HUES64 (cell line): ENCODE results near the gene WASL. TPM values are rescaled to one million over a fixed set of nuclear protein-coding genes. Genes with fewer than 3 reads are reported as not detected.
"Not testable (repeated sequence)": the region's sequence is repeated elsewhere in the genome, so short reads cannot be mapped to it uniquely, and the experiment has no call there.

Experiments used
- H3K27ac ChIP-seq: 2 replicates; pipeline ENCODE4 v1.7.0; 2013; ENCODE audit warnings: low read depth, low read length, inconsistent platforms
- H3K27me3 ChIP-seq: 2 replicates; pipeline ENCODE4 v1.6.1; 2013; ENCODE audit warnings: mild to moderate bottlenecking, low read length; ENCODE audit not compliant: insufficient read depth
- H3K36me3 ChIP-seq: 2 replicates; pipeline ENCODE4 v1.6.1; 2013; ENCODE audit warnings: mild to moderate bottlenecking, low read length; ENCODE audit not compliant: insufficient read depth
- H3K4me1 ChIP-seq: 2 replicates; pipeline ENCODE4 v1.6.1; 2013; ENCODE audit warnings: mild to moderate bottlenecking, low read length, moderate library complexity; ENCODE audit not compliant: insufficient read depth
- H3K4me3 ChIP-seq: 2 replicates; pipeline ENCODE4 v1.5.1; 2013; ENCODE audit warnings: mild to moderate bottlenecking, low read length, moderate library complexity
- H3K9ac ChIP-seq: 2 replicates; pipeline ENCODE4 v1.6.1; 2013; ENCODE audit warnings: mild to moderate bottlenecking, low read depth, low read length
- H3K9me3 ChIP-seq: 2 replicates; pipeline ENCODE4 v1.6.1; 2013; ENCODE audit warnings: low read depth, low read length; ENCODE audit not compliant: insufficient read depth
- WGBS: fragments of 150-250, 120-280 bp; methylation state at CpG from one replicate; pipeline ENCODE4 v1.1.7; 2013; ENCODE audit warnings: missing lambda C conversion rate; 5-methylcytosine and 5-hydroxymethylcytosine counted together
- polyA plus RNA-seq, 2 experiments: library from polyadenylated mRNA; stranded (reverse); fragments of 50-300 nt; gene quantifications; one replicate each; pipeline ENCODE4 v1.2.3, GENCODE V29; 2013

The WASL gene
- polyA plus RNA-seq (2013, experiment 1 of 2): 27.2 TPM
- polyA plus RNA-seq (2013, experiment 2 of 2): 27.8 TPM

- Histone ChIP-seq H3K9me3 (no peaks in the 10 kb centered on the region), H3K4me3 (peak within 1 kb of the TSS; percentile 91), H3K27me3 (no peaks in the 10 kb centered on the region), H3K4me1 (peaks cover 64% of the 10 kb centered on the region), H3K27ac (peak within 1 kb of the TSS; percentile 98), H3K9ac (peak within 1 kb of the TSS; percentile 94), H3K36me3 (no peaks in the 10 kb centered on the region)
- WGBS: under 1% methylated on average over 93 of the region's 93 CpGs
Observed at GRCh38 chr7:123748734-123749536, at the start of gene WASL. Gene WASL (minus strand): TSS chr7:123749003. CDS start chr7:123748734, 269 bp downstream.

GRCh38 chr7:123797673-123798531 lies 49.1 kb upstream of the WASL start:
- Histone ChIP-seq H3K4me1 (peaks cover 13% of the 10 kb centered on the region), H3K27me3 (no peaks in the 10 kb centered on the region), H3K4me3 (no peak overlapping the region; the same call in 1 of the 2 replicates), H3K36me3 (no peaks in the 10 kb centered on the region), H3K9me3 (peaks cover 3% of the 10 kb centered on the region; the same call in 1 of the 2 replicates), H3K27ac (no peak overlapping the region), H3K9ac (no peak overlapping the region; the same call in 1 of the 2 replicates)
- 48% methylated on average over 2 of the region's 2 CpGs for WGBS

- Histone ChIP-seq H3K9me3 (peaks cover 3% of the 10 kb centered on the region; the same call in 1 of the 2 replicates), H3K27me3 (no peaks in the 10 kb centered on the region), H3K9ac (no peak overlapping the region), H3K36me3 (no peaks in the 10 kb centered on the region), H3K4me3 (no peak overlapping the region), H3K27ac (no peak overlapping the region), H3K4me1 (peaks cover 13% of the 10 kb centered on the region)
- 100% methylated on average over 1 of the region's 1 CpG for WGBS
Observed at GRCh38 chr7:123796568-123796967, 47.8 kb upstream of the WASL start.

GRCh38 chr7:123795917-123796316 lies 47.1 kb upstream of the WASL start:
- Histone ChIP-seq H3K4me3 (no peak overlapping the region), H3K4me1 (peaks cover 13% of the 10 kb centered on the region), H3K9ac (no peak overlapping the region), H3K36me3 (no peaks in the 10 kb centered on the region), H3K27me3 (no peaks in the 10 kb centered on the region), H3K27ac (no peak overlapping the region), H3K9me3 (peaks cover 3% of the 10 kb centered on the region; the same call in 1 of the 2 replicates)
- WGBS: 100% methylated on average over 1 of the region's 1 CpG

GRCh38 chr7:123795116-123795515 lies 46.3 kb upstream of the WASL start:
- not testable (repeated sequence) for H3K4me3 ChIP-seq, H3K27ac ChIP-seq, H3K9me3 ChIP-seq, H3K36me3 ChIP-seq, H3K27me3 ChIP-seq, H3K9ac ChIP-seq
- H3K4me1 ChIP-seq: peaks cover 13% of the 10 kb centered on the region
- 91% methylated on average over 1 of the region's 1 CpG for WGBS

GRCh38 chr7:123792547-123792946 lies 43.7 kb upstream of the WASL start:
- WGBS: 80% methylated on average over 1 of the region's 1 CpG
- Histone ChIP-seq H3K9me3 (peaks cover 3% of the 10 kb centered on the region; the same call in 1 of the 2 replicates), H3K36me3 (no peaks in the 10 kb centered on the region), H3K27me3 (no peaks in the 10 kb centered on the region), H3K27ac (no peak overlapping the region), H3K4me1 (peaks cover 3% of the 10 kb centered on the region; the same call in 1 of the 2 replicates), H3K9ac (no peak overlapping the region), H3K4me3 (no peak overlapping the region)

- no peaks in the 10 kb centered on the region for H3K36me3 ChIP-seq
- H3K27me3 ChIP-seq: no peaks in the 10 kb centered on the region
- no peaks in the 10 kb centered on the region for H3K4me1 ChIP-seq
- no peak overlapping the region for H3K9ac ChIP-seq
- no peak overlapping the region for H3K4me3 ChIP-seq
- peaks cover 3% of the 10 kb centered on the region; the same call in 1 of the 2 replicates for H3K9me3 ChIP-seq
- 94% methylated on average over 5 of the region's 5 CpGs for WGBS
- H3K27ac ChIP-seq: no peak overlapping the region
Observed at GRCh38 chr7:123791001-123791400, 42.2 kb upstream of the WASL start.

GRCh38 chr7:123789817-123790216 lies 41.0 kb upstream of the WASL start:
- WGBS: 91% methylated on average over 3 of the region's 3 CpGs
- peaks cover 3% of the 10 kb centered on the region; the same call in 1 of the 2 replicates for H3K9me3 ChIP-seq
- no peaks in the 10 kb centered on the region for H3K27me3 ChIP-seq
- no peaks in the 10 kb centered on the region for H3K36me3 ChIP-seq
- H3K4me1 ChIP-seq: no peaks in the 10 kb centered on the region
- no peak overlapping the region for H3K9ac ChIP-seq
- no peak overlapping the region for H3K4me3 ChIP-seq
- no peak overlapping the region for H3K27ac ChIP-seq

GRCh38 chr7:123789206-123789784 lies 40.5 kb upstream of the WASL start:
- no peak overlapping the region for H3K9ac ChIP-seq
- H3K9me3 ChIP-seq: peaks cover 3% of the 10 kb centered on the region; the same call in 1 of the 2 replicates
- no peaks in the 10 kb centered on the region for H3K27me3 ChIP-seq
- no peak overlapping the region for H3K4me3 ChIP-seq
- no peaks in the 10 kb centered on the region for H3K36me3 ChIP-seq
- H3K27ac ChIP-seq: no peak overlapping the region
- 96% methylated on average over 3 of the region's 4 CpGs for WGBS
- peaks cover 4% of the 10 kb centered on the region; the same call in 1 of the 2 replicates for H3K4me1 ChIP-seq

GRCh38 chr7:123788584-123788983 lies 39.8 kb upstream of the WASL start:
- Histone ChIP-seq H3K36me3 (no peaks in the 10 kb centered on the region), H3K9ac (no peak overlapping the region), H3K4me1 (peaks cover 7% of the 10 kb centered on the region; the same call in 1 of the 2 replicates), H3K27ac (no peak overlapping the region), H3K27me3 (no peaks in the 10 kb centered on the region), H3K4me3 (no peak overlapping the region), H3K9me3 (no peaks in the 10 kb centered on the region)
- WGBS: 98% methylated on average over 2 of the region's 2 CpGs
